H1 (cell line): Measurements from ENCODE around the gene COASY. TPM values are rescaled to one million over a fixed set of nuclear protein-coding genes. Genes with fewer than 3 reads are reported as not detected.

ENCODE experiments used
- CTCF ChIA-PET: fragments of 300-600 bp; sonication (Branson Sonifier 250); formaldehyde crosslinking; loops from one replicate; lab custom pipeline; 2021; ENCODE audit not compliant: partially characterized antibody; lab: Charles Lee
- POLR2A ChIA-PET: fragments of 300-600 bp; sonication (Branson Sonifier 250); formaldehyde crosslinking; loops from one replicate; lab custom pipeline; 2021; ENCODE audit warnings: inconsistent platforms; ENCODE audit not compliant: partially characterized antibody; lab: Charles Lee
- DNase-seq, 2 experiments: peaks; one replicate each; pipeline versions ENCODE4 v3.0.0 to v3.0.0-alpha.2; 2010 to 2022; ENCODE audit warnings: low spot score in 2 of 2, low read depth in 1 of 2, mixed read lengths in 1 of 2
- FAIRE-seq: peaks from 2 replicates; lab custom pipeline; 2011; peaks lifted over from hg19 to GRCh38; lab: Jason Lieb, UNC
- H2AFZ ChIP-seq: 2 replicates; pipeline ENCODE4 v1.8.1; 2012; ENCODE audit warnings: low read length, inconsistent platforms
- H2AK5ac ChIP-seq: 2 replicates; pipeline ENCODE4 v1.6.1; 2013; ENCODE audit warnings: low read depth, low read length
- H2BK120ac ChIP-seq: replicated peaks from 2 replicates; pipeline ENCODE3; 2013; ENCODE audit warnings: low read depth, low read length, inconsistent platforms
- H2BK12ac ChIP-seq: 2 replicates; pipeline ENCODE4 v1.6.1; 2013; ENCODE audit warnings: low read depth, low read length
- H2BK15ac ChIP-seq: 2 replicates; pipeline ENCODE4 v1.6.1; 2013; ENCODE audit warnings: low read length
- H2BK20ac ChIP-seq: 2 replicates; pipeline ENCODE4 v1.6.1; 2013; ENCODE audit warnings: low read length
- H2BK5ac ChIP-seq: 2 replicates; pipeline ENCODE4 v1.6.1; 2013; ENCODE audit warnings: low read depth, low read length
- H3K14ac ChIP-seq: 2 replicates; pipeline ENCODE4 v1.6.1; 2013; ENCODE audit warnings: inconsistent platforms; ENCODE audit not compliant: insufficient read length
- H3K18ac ChIP-seq: 2 replicates; pipeline ENCODE4 v1.6.1; 2013; ENCODE audit warnings: low read length; ENCODE audit errors: extremely low read depth
- H3K23ac ChIP-seq: 2 replicates; pipeline ENCODE4 v1.6.1; 2013; ENCODE audit warnings: inconsistent platforms; ENCODE audit not compliant: insufficient read length
- H3K23me2 ChIP-seq: 2 replicates; pipeline ENCODE4 v1.6.1; 2013; ENCODE audit warnings: low read depth, low read length
- H3K27ac ChIP-seq: 2 replicates; pipeline ENCODE4 v1.6.1; 2011; ENCODE audit warnings: low read depth, low read length, inconsistent platforms
- H3K27me3 ChIP-seq, 4 experiments: replicated peaks in 1 of 4; 1 replicate in 1 of 4; 2 replicates in 3 of 4; pipeline versions ENCODE4 v1.6.1 to v1.8.1; 2011 to 2013; ENCODE audit warnings: low read length in 3 of 4, mild to moderate bottlenecking in 3 of 4, inconsistent platforms in 2 of 4, mixed read lengths in 2 of 4, moderate library complexity in 1 of 4; ENCODE audit not compliant: control insufficient read depth in 3 of 4, insufficient read depth in 3 of 4; ENCODE audit errors: extremely low read depth in 1 of 4
- H3K36me3 ChIP-seq, 4 experiments: 2 replicates each; pipeline versions ENCODE4 v1.6.1 to v1.8.1; 2011 to 2013; ENCODE audit warnings: mild to moderate bottlenecking in 4 of 4, low read length in 3 of 4, moderate library complexity in 2 of 4, control low read depth in 1 of 4, inconsistent platforms in 1 of 4; ENCODE audit not compliant: insufficient read depth in 4 of 4, control insufficient read depth in 2 of 4
- H3K4ac ChIP-seq: replicated peaks from 2 replicates; pipeline ENCODE3; 2013; ENCODE audit warnings: low read length, low read depth, mixed read lengths, inconsistent platforms; ENCODE audit not compliant: insufficient read length
- H3K4me1 ChIP-seq, 4 experiments: replicated peaks in 1 of 4; 1 replicate in 1 of 4; 2 replicates in 3 of 4; pipeline versions ENCODE4 v1.6.1 to v1.8.1; 2011 to 2013; ENCODE audit warnings: low read length in 3 of 4, inconsistent platforms in 2 of 4, mixed read lengths in 1 of 4; ENCODE audit not compliant: insufficient read depth in 4 of 4, control insufficient read depth in 3 of 4
- H3K4me2 ChIP-seq, 2 experiments: 2 replicates each; pipeline versions ENCODE4 v1.6.1 to v1.8.1; 2011 to 2013; ENCODE audit warnings: low read depth in 2 of 2, low read length in 2 of 2, control low read depth in 1 of 2, inconsistent platforms in 1 of 2, mild to moderate bottlenecking in 1 of 2; ENCODE audit not compliant: insufficient read depth in 1 of 2
- H3K4me3 ChIP-seq, 4 experiments: fragments of 200-600, 300-600 bp in 1 of 4; sonication (generic), shearing (Covaris generic), sonication (Bioruptor Twin) in 1 of 4; 2 replicates each; pipeline versions ENCODE4 v1.5.1 to v1.8.1; 2011 to 2016; ENCODE audit warnings: low read length in 4 of 4, low read depth in 3 of 4, control low read depth in 2 of 4, inconsistent platforms in 2 of 4, mild to moderate bottlenecking in 2 of 4, mixed read lengths in 1 of 4, moderate library complexity in 1 of 4; ENCODE audit not compliant: insufficient read depth in 2 of 4; ENCODE audit errors: extremely low read depth in 1 of 4
- H3K56ac ChIP-seq: replicated peaks from 2 replicates; pipeline ENCODE3; 2013; ENCODE audit warnings: low read depth, mild to moderate bottlenecking, mixed read lengths, low read length, inconsistent platforms; ENCODE audit not compliant: insufficient read length
- H3K79me1 ChIP-seq: 2 replicates; pipeline ENCODE4 v1.6.1; 2013; ENCODE audit warnings: low read depth, low read length, control low read depth
- H3K79me2 ChIP-seq, 2 experiments: 2 replicates each; pipeline versions ENCODE4 v1.6.1 to v1.8.1; 2012 to 2013; ENCODE audit warnings: low read length in 2 of 2, mild to moderate bottlenecking in 2 of 2, inconsistent platforms in 1 of 2; ENCODE audit not compliant: insufficient read depth in 2 of 2, control insufficient read depth in 1 of 2
- H3K9ac ChIP-seq, 4 experiments: replicated peaks in 1 of 4; 1 replicate in 1 of 4; 2 replicates in 3 of 4; pipeline versions ENCODE4 v1.6.1 to v1.8.1; 2011 to 2013; ENCODE audit warnings: low read depth in 3 of 4, low read length in 3 of 4, control low read depth in 2 of 4, mild to moderate bottlenecking in 2 of 4, moderate library complexity in 2 of 4, inconsistent platforms in 1 of 4; ENCODE audit errors: extremely low read depth in 1 of 4
- H3K9me3 ChIP-seq, 2 experiments: 2 replicates each; pipeline versions ENCODE4 v1.6.1 to v1.8.1; 2012 to 2013; ENCODE audit warnings: mild to moderate bottlenecking in 2 of 2, moderate library complexity in 2 of 2, control low read depth in 1 of 2, inconsistent platforms in 1 of 2, low read depth in 1 of 2, low read length in 1 of 2, mixed read lengths in 1 of 2; ENCODE audit not compliant: insufficient read depth in 2 of 2
- H4K20me1 ChIP-seq, 2 experiments: replicated peaks in 1 of 2; 2 replicates each; pipeline versions ENCODE3 to v1.8.1; 2011 to 2013; ENCODE audit warnings: inconsistent platforms in 2 of 2, low read length in 2 of 2, mild to moderate bottlenecking in 1 of 2; ENCODE audit not compliant: insufficient read depth in 2 of 2, control insufficient read depth in 1 of 2
- H4K5ac ChIP-seq: 2 replicates; pipeline ENCODE4 v1.6.1; 2013; ENCODE audit warnings: low read length, low read depth, mixed read lengths, inconsistent platforms; ENCODE audit not compliant: insufficient read length
- H4K8ac ChIP-seq: 2 replicates; pipeline ENCODE4 v1.8.0; 2013; ENCODE audit warnings: mild to moderate bottlenecking, moderate library complexity, low read length, inconsistent platforms; ENCODE audit not compliant: insufficient read depth; ENCODE audit errors: extremely low read depth
- H4K91ac ChIP-seq: replicated peaks from 2 replicates; pipeline ENCODE3; 2013; ENCODE audit warnings: low read length, mixed read lengths, inconsistent platforms; ENCODE audit not compliant: insufficient read length
- CBX5 ChIP-seq: fragments of 300-800, 300-1000 bp; sonication (generic); IDR thresholded peaks from 2 replicates; pipeline ENCODE4 v1.7.1; 2016; ENCODE audit warnings: antibody characterized with exemption, low read length, low read depth
- GTF2F1 ChIP-seq: IDR thresholded peaks from 2 replicates; pipeline ENCODE4 v1.6.1; 2012; ENCODE audit warnings: low read depth, low read length, improper control_type of control experiment, borderline replicate concordance
- HDAC2 ChIP-seq, 2 experiments: fragments of 300-600 bp in 1 of 2; sonication (generic) in 1 of 2; IDR thresholded peaks; 2 replicates each; pipeline ENCODE4 v1.6.1; 2011 to 2012; ENCODE audit warnings: low read depth in 2 of 2, low read length in 2 of 2, mild to moderate bottlenecking in 2 of 2, moderate library complexity in 2 of 2, borderline replicate concordance in 1 of 2, inconsistent platforms in 1 of 2
- KDM4A ChIP-seq: IDR thresholded peaks from one replicate; pipeline ENCODE4 v1.7.1; 2012; ENCODE audit warnings: low read depth, mild to moderate bottlenecking, moderate library complexity, low read length, inconsistent platforms; ENCODE audit not compliant: severe bottlenecking
- SRF ChIP-seq: IDR thresholded peaks from 2 replicates; pipeline ENCODE4 v1.6.1; 2011; ENCODE audit warnings: mild to moderate bottlenecking, low read depth, low read length, moderate library complexity
- TAF1 ChIP-seq: IDR thresholded peaks from 2 replicates; pipeline ENCODE4 v1.6.1; 2011; ENCODE audit warnings: mild to moderate bottlenecking, low read depth, low read length
- TBP ChIP-seq: IDR thresholded peaks from 2 replicates; pipeline ENCODE4 v1.6.1; 2011; ENCODE audit warnings: low read depth, low read length, improper control_type of control experiment
- WGBS, 2 experiments: shearing (Covaris generic) in 1 of 2; methylation state at CpG; one replicate each; pipeline versions ENCODE4 v1.1.6 to v1.1.7; 2013 to 2015; ENCODE audit warnings: low lambda C conversion rate in 2 of 2, mixed read lengths in 2 of 2, inconsistent platforms in 1 of 2, low coverage in 1 of 2, missing lambda C conversion rate in 1 of 2; ENCODE audit not compliant: insufficient replicate concordance in 2 of 2, insufficient coverage in 1 of 2, insufficient read length in 1 of 2; ENCODE audit errors: extremely low coverage in 1 of 2, missing lambda C conversion rate in 1 of 2; 5-methylcytosine and 5-hydroxymethylcytosine counted together
- polyA plus RNA-seq, 7 experiments: library from polyadenylated mRNA; depleted of rRNA in 3 of 7; stranded (reverse) in 5 of 7; unstranded in 2 of 7; fragments of >200 nt in 5 of 7; fragments of 200-250 nt in 2 of 7; gene quantifications; 1 replicate in 5 of 7; 2 replicates in 1 of 7; 4 replicates in 1 of 7; pipeline versions ENCODE4 v1.2.1 to v1.2.3, GENCODE V29; 2011 to 2013; ENCODE audit warnings: missing spikeins in 2 of 7, mixed read lengths in 2 of 7
- total RNA-seq: library from RNA; stranded (reverse); fragmentation: NEBNext Ultra II Directional; extraction: Animal tissue kit (Norgen Biotek cat#: 25700); gene quantifications from 2 replicates; pipeline ENCODE4 v1.2.1, GENCODE V29; 2021
- TF ChIP-seq, protein P1 (sequence below), 3 experiments: IDR thresholded peaks; 1 replicate in 2 of 3; 2 replicates in 1 of 3; pipeline versions ENCODE4 v1.5.1 to v1.6.1; 2011; ENCODE audit warnings: low read length in 3 of 3, mild to moderate bottlenecking in 3 of 3, inconsistent platforms in 2 of 3, low read depth in 1 of 3, moderate library complexity in 1 of 3; ENCODE audit not compliant: insufficient read depth in 1 of 3; ENCODE audit errors: control extremely low read depth in 1 of 3

COASY gene
- total and polyA plus RNA-seq, 2 of the 8 experiments (the other 6 are each of a cell fraction or from before 2014, with no cell fraction given) = 64.5 to 100 TPM

GRCh38 chr17:42548070-42548837, 13.7 kb upstream of the COASY start:
- H3K56ac ChIP-seq = peak overlapping the region; percentile 74
- H3K4me3 ChIP-seq = peak overlapping the region; percentile 31 to 61 (median 37)
- 10% methylated on average over 64 of the region's 74 CpGs; no CpG with 5 or more reads in 1 of the 2 experiments for WGBS, 2 experiments
- H3K9ac ChIP-seq = peak overlapping the region in 3 of 4 experiments; percentile 0 to 46 (median 31); a peak in 1 of 7 replicates
- H4K20me1 ChIP-seq = peaks cover 0 to 4% of the 10 kb centered on the region in 2 experiments
- ChIA-PET CTCF (interaction anchor here (0.6 to 3.0 kb wide), 15 partner anchors 11 to 145 kb away, joined by 3 to 28 read pairs (median 3); partner anchors contain the start of genes MLX, NAGLU and PSMC3IP), POLR2A (interaction anchor here (0.6 to 4.3 kb wide), 12 partner anchors 11 to 134 kb away, joined by 3 to 43 read pairs (median 4); partner anchors contain the start of genes MLX, NAGLU, PSMC3IP and RETREG3)
- H3K79me2 ChIP-seq = no peaks in the 10 kb centered on the region
- peak overlapping the region; percentile 85 for H3K4ac ChIP-seq
- H3K4me2 ChIP-seq = peak overlapping the region; percentile 48 to 84
- DNase-seq = peak; percentile 82 to 97
- H3K27ac ChIP-seq = no peak overlapping the region
- H3K27me3 ChIP-seq = no peaks in the 10 kb centered on the region
- peaks cover 2% of the 10 kb centered on the region; the same call in 1 of the 2 replicates for H3K23me2 ChIP-seq
- H2BK15ac ChIP-seq = peak overlapping the region; percentile 88; the same call in 1 of the 2 replicates
- H3K18ac ChIP-seq = no peak overlapping the region; the same call in 1 of the 2 replicates
- no peak overlapping the region for H2BK20ac ChIP-seq
- no peak overlapping the region for H2AFZ ChIP-seq
- no peak overlapping the region for H2AK5ac ChIP-seq
- peak overlapping the region; percentile 64 for H4K5ac ChIP-seq
- no peaks in the 10 kb centered on the region for H3K79me1 ChIP-seq
- H3K9me3 ChIP-seq = no peaks in the 10 kb centered on the region
- H3K36me3 ChIP-seq = peaks cover 0 to 6% (median 1%) of the 10 kb centered on the region in 4 experiments; a peak in 4 of 8 replicates
- peak overlapping the region; percentile 30 for H4K91ac ChIP-seq
- peaks cover 0 to 8% (median 7%) of the 10 kb centered on the region in 4 experiments; a peak in 5 of 7 replicates for H3K4me1 ChIP-seq
- no peak overlapping the region for H2BK12ac ChIP-seq
- H3K23ac ChIP-seq = no peak overlapping the region
- peak overlapping the region; percentile 81 for H4K8ac ChIP-seq
- H3K14ac ChIP-seq = no peak overlapping the region
- H2BK5ac ChIP-seq = peak overlapping the region; percentile 66; the same call in 1 of the 2 replicates
- FAIRE-seq = no peak
- H2BK120ac ChIP-seq = no peak overlapping the region
- TF ChIP-seq TAF1 (peak; percentile 62; the same call in 1 of the 2 replicates), GTF2F1 (no peak), SRF (no peak), CBX5 (no peak), TBP (no peak), HDAC2 (IDR thresholded peaks at IDR 0.05; ENCODE audit: borderline replicate concordance in 1 of 2, low read depth in 2 of 2, low read length in 2 of 2) (no peak), KDM4A (peak; percentile 27)
- TF ChIP-seq, protein P1, sequence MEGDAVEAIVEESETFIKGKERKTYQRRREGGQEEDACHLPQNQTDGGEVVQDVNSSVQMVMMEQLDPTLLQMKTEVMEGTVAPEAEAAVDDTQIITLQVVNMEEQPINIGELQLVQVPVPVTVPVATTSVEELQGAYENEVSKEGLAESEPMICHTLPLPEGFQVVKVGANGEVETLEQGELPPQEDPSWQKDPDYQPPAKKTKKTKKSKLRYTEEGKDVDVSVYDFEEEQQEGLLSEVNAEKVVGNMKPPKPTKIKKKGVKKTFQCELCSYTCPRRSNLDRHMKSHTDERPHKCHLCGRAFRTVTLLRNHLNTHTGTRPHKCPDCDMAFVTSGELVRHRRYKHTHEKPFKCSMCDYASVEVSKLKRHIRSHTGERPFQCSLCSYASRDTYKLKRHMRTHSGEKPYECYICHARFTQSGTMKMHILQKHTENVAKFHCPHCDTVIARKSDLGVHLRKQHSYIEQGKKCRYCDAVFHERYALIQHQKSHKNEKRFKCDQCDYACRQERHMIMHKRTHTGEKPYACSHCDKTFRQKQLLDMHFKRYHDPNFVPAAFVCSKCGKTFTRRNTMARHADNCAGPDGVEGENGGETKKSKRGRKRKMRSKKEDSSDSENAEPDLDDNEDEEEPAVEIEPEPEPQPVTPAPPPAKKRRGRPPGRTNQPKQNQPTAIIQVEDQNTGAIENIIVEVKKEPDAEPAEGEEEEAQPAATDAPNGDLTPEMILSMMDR (IDR thresholded peaks at IDR 0.05; ENCODE audit: control extremely low read depth in 1 of 3, insufficient read depth in 1 of 3, low read depth in 1 of 3, low read length in 3 of 3) = peak; percentile 75 to 89 (median 77)
